Astrocyte of the cerebellum (primary cell): ENCODE results near the gene NFKB2.
A peak's percentile ranks its signal among the peaks of the same experiment; 100 is the strongest.

ENCODE experiments used
- DNase-seq: peaks from one replicate; pipeline ENCODE4 v3.0.0-alpha.2; 2011; ENCODE audit warnings: low read depth
- H3K4me3 ChIP-seq: 2 replicates; pipeline ENCODE4 v1.5.1; 2011; ENCODE audit warnings: mild to moderate bottlenecking, low read depth, low read length, moderate library complexity
- CTCF ChIP-seq: IDR thresholded peaks from 2 replicates; pipeline ENCODE4 v1.5.1; 2012; ENCODE audit warnings: low read length, low read depth, moderate library complexity, mild to moderate bottlenecking; ENCODE audit errors: missing control alignments
- in situ Hi-C: cut with HindIII; loops from 2 replicates; pipeline ENCODE4 v1.10.0; 2017; ENCODE audit warnings: low sequenced_read_pairs

The NFKB2 gene

GRCh38 chr10:102368077-102368476, 27.4 kb upstream of the NFKB2 start:
- no peak for DNase-seq
- in situ Hi-C loops: no loop called here
- no peak for TF ChIP-seq CTCF
- H3K4me3 ChIP-seq: no peak overlapping the region

- in situ Hi-C loops: no loop called here
- H3K4me3 ChIP-seq: no peak overlapping the region
- DNase-seq: no peak
- no peak for TF ChIP-seq CTCF
Measured at GRCh38 chr10:102371295-102371694, 24.2 kb upstream of the NFKB2 start.

- no peak overlapping the region for H3K4me3 ChIP-seq
- DNase-seq: no peak
- peak; percentile 16 for TF ChIP-seq CTCF
- in situ Hi-C loops: no loop called here
Measured at GRCh38 chr10:102375250-102375649, 20.3 kb upstream of the NFKB2 start.

- in situ Hi-C loops: no loop called here
Measured at GRCh38 chr10:102375867-102376266, 19.6 kb upstream of the NFKB2 start.

GRCh38 chr10:102376901-102377300, 18.6 kb upstream of the NFKB2 start:
- in situ Hi-C loops: no loop called here
- DNase-seq: no peak
- TF ChIP-seq CTCF: no peak
- no peak overlapping the region for H3K4me3 ChIP-seq

More at GRCh38 chr10:102375867-102376266, 19.6 kb upstream of the NFKB2 start:
- H3K4me3 ChIP-seq: no peak overlapping the region
- no peak for DNase-seq
- no peak for TF ChIP-seq CTCF

- no peak for TF ChIP-seq CTCF
- H3K4me3 ChIP-seq: no peak overlapping the region
- no peak for DNase-seq
- in situ Hi-C loops: no loop called here
Measured at GRCh38 chr10:102379383-102379782, 16.1 kb upstream of the NFKB2 start.

GRCh38 chr10:102381983-102382382, 13.5 kb upstream of the NFKB2 start:
- in situ Hi-C loops: no loop called here
- DNase-seq: no peak

More at GRCh38 chr10:102381983-102382382, 13.5 kb upstream of the NFKB2 start:
- TF ChIP-seq CTCF: no peak
- no peak overlapping the region for H3K4me3 ChIP-seq
